Fibroblast of pulmonary artery (primary cell): ENCODE measurements around the gene GPR39.

Experiments
- DNase-seq: peaks from one replicate; pipeline ENCODE4 v3.0.0-alpha.2; 2010; ENCODE audit warnings: low read depth
- H3K4me3 ChIP-seq: replicated peaks from 2 replicates; pipeline ENCODE4 v1.5.1; 2011; ENCODE audit warnings: low read depth, mild to moderate bottlenecking, control low read depth, low read length, moderate library complexity
- CTCF ChIP-seq: IDR thresholded peaks from 2 replicates; pipeline ENCODE4 v1.5.1; 2011; ENCODE audit warnings: mild to moderate bottlenecking, control low read depth, low read length, inconsistent platforms; ENCODE audit errors: missing control alignments

GPR39 gene

GRCh38 chr2:132416723-132417395 lies at the start of gene GPR39:
TSS of gene GPR39 (plus strand) at chr2:132416805.
- H3K4me3 ChIP-seq, result peak within 1 kb of the TSS; percentile 62
- DNase-seq, result no peak
- TF ChIP-seq CTCF, result peak; percentile 27

GRCh38 chr2:132368191-132368590 lies 48.4 kb upstream of the GPR39 start:
- no peak for TF ChIP-seq CTCF
- H3K4me3 ChIP-seq, result no peak overlapping the region
- no peak for DNase-seq

GRCh38 chr2:132372276-132372675 lies 44.3 kb upstream of the GPR39 start:
- no peak for DNase-seq
- no peak overlapping the region for H3K4me3 ChIP-seq
- no peak for TF ChIP-seq CTCF

GRCh38 chr2:132373391-132374135 lies 43.0 kb upstream of the GPR39 start:
- no peak overlapping the region for H3K4me3 ChIP-seq
- TF ChIP-seq CTCF, result no peak
- DNase-seq, result no peak

- DNase-seq, result no peak
Observed at GRCh38 chr2:132374151-132374550, 42.5 kb upstream of the GPR39 start.

GRCh38 chr2:132374551-132374950 lies 42.1 kb upstream of the GPR39 start:
- peak; percentile 11 for DNase-seq
- H3K4me3 ChIP-seq, result no peak overlapping the region
- TF ChIP-seq CTCF, result no peak

More at GRCh38 chr2:132374151-132374550, 42.5 kb upstream of the GPR39 start:
- H3K4me3 ChIP-seq, result no peak overlapping the region
- no peak for TF ChIP-seq CTCF
